SU-DHL-6 (cell line): ENCODE measurements around the gene COL4A1.

ENCODE experiments used
- CTCF ChIP-seq: fragments of 200-600 bp; sonication (generic); IDR thresholded peaks from one replicate; pipeline ENCODE4 v1.5.1; 2017; ENCODE audit warnings: antibody characterized with exemption, mild to moderate bottlenecking, low read length, moderate library complexity; ENCODE audit not compliant: insufficient read depth, poor library complexity, severe bottlenecking
- EZH2phosphoT487 ChIP-seq: fragments of 200-600 bp; sonication (generic), shearing (Covaris generic); conservative IDR thresholded peaks from 2 replicates; pipeline ENCODE4 v1.6.1; 2018; ENCODE audit warnings: mild to moderate bottlenecking, antibody characterized with exemption, low read length, moderate library complexity, mixed read lengths

DNA sequence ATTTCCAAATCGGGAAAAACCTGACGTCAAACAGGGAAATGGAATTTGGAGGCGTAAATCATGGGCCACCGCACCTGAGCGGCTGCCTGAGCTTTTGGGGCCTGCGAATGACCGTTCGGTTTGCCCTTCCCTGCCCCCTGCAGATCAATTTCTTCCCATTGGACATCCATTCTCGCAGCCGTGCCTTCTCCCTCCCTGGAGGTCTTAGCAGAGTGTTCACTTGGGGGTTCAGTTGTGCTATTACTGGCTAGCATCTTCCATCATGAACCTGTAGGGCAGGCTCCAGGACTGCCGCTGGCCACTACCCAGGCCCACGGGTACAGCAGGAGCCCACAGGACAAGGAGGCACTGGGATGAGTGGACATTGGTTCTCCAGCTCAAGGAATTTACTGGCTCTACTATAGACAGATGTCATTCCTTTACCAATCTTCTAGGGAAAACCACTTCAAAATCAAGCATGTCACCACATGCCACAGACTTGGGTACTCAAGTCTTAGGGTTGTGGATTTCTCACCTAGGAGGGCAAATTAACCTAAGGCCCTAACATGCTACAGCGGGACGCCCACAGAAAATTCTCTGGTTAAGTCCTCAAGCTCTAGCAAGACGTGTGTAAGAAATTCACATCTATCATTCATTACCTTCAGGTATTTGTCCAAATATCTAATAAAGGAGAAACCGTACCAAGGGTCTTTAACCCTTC is 75.5 kb downstream of the COL4A1 start:
- TF ChIP-seq CTCF: no peak
- no peak for TF ChIP-seq EZH2phosphoT487
